H1 (cell line): Measurements from ENCODE around the gene CYREN. TPM values are rescaled to one million over a fixed set of nuclear protein-coding genes. Genes with fewer than 3 reads are reported as not detected.

Experiments
- CTCF ChIA-PET: fragments of 300-600 bp; sonication (Branson Sonifier 250); formaldehyde crosslinking; loops from one replicate; lab custom pipeline; 2021; ENCODE audit not compliant: partially characterized antibody; lab: Charles Lee
- POLR2A ChIA-PET: fragments of 300-600 bp; sonication (Branson Sonifier 250); formaldehyde crosslinking; loops from one replicate; lab custom pipeline; 2021; ENCODE audit warnings: inconsistent platforms; ENCODE audit not compliant: partially characterized antibody; lab: Charles Lee
- DNase-seq, 2 experiments: peaks; one replicate each; pipeline versions ENCODE4 v3.0.0 to v3.0.0-alpha.2; 2010 to 2022; ENCODE audit warnings: low spot score in 2 of 2, low read depth in 1 of 2, mixed read lengths in 1 of 2
- FAIRE-seq: peaks from 2 replicates; lab custom pipeline; 2011; peaks lifted over from hg19 to GRCh38; lab: Jason Lieb, UNC
- H2AFZ ChIP-seq: 2 replicates; pipeline ENCODE4 v1.8.1; 2012; ENCODE audit warnings: low read length, inconsistent platforms
- H2AK5ac ChIP-seq: 2 replicates; pipeline ENCODE4 v1.6.1; 2013; ENCODE audit warnings: low read depth, low read length
- H2BK120ac ChIP-seq: replicated peaks from 2 replicates; pipeline ENCODE3; 2013; ENCODE audit warnings: low read depth, low read length, inconsistent platforms
- H2BK12ac ChIP-seq: 2 replicates; pipeline ENCODE4 v1.6.1; 2013; ENCODE audit warnings: low read depth, low read length
- H2BK15ac ChIP-seq: 2 replicates; pipeline ENCODE4 v1.6.1; 2013; ENCODE audit warnings: low read length
- H2BK20ac ChIP-seq: 2 replicates; pipeline ENCODE4 v1.6.1; 2013; ENCODE audit warnings: low read length
- H2BK5ac ChIP-seq: 2 replicates; pipeline ENCODE4 v1.6.1; 2013; ENCODE audit warnings: low read depth, low read length
- H3K14ac ChIP-seq: 2 replicates; pipeline ENCODE4 v1.6.1; 2013; ENCODE audit warnings: inconsistent platforms; ENCODE audit not compliant: insufficient read length
- H3K18ac ChIP-seq: 2 replicates; pipeline ENCODE4 v1.6.1; 2013; ENCODE audit warnings: low read length; ENCODE audit errors: extremely low read depth
- H3K23ac ChIP-seq: 2 replicates; pipeline ENCODE4 v1.6.1; 2013; ENCODE audit warnings: inconsistent platforms; ENCODE audit not compliant: insufficient read length
- H3K23me2 ChIP-seq: 2 replicates; pipeline ENCODE4 v1.6.1; 2013; ENCODE audit warnings: low read depth, low read length
- H3K27ac ChIP-seq: 2 replicates; pipeline ENCODE4 v1.6.1; 2011; ENCODE audit warnings: low read depth, low read length, inconsistent platforms
- H3K27me3 ChIP-seq, 4 experiments: replicated peaks in 1 of 4; 1 replicate in 1 of 4; 2 replicates in 3 of 4; pipeline versions ENCODE4 v1.6.1 to v1.8.1; 2011 to 2013; ENCODE audit warnings: low read length in 3 of 4, mild to moderate bottlenecking in 3 of 4, inconsistent platforms in 2 of 4, mixed read lengths in 2 of 4, moderate library complexity in 1 of 4; ENCODE audit not compliant: control insufficient read depth in 3 of 4, insufficient read depth in 3 of 4; ENCODE audit errors: extremely low read depth in 1 of 4
- H3K36me3 ChIP-seq, 4 experiments: 2 replicates each; pipeline versions ENCODE4 v1.6.1 to v1.8.1; 2011 to 2013; ENCODE audit warnings: mild to moderate bottlenecking in 4 of 4, low read length in 3 of 4, moderate library complexity in 2 of 4, control low read depth in 1 of 4, inconsistent platforms in 1 of 4; ENCODE audit not compliant: insufficient read depth in 4 of 4, control insufficient read depth in 2 of 4
- H3K4ac ChIP-seq: replicated peaks from 2 replicates; pipeline ENCODE3; 2013; ENCODE audit warnings: low read length, low read depth, mixed read lengths, inconsistent platforms; ENCODE audit not compliant: insufficient read length
- H3K4me1 ChIP-seq, 4 experiments: replicated peaks in 1 of 4; 1 replicate in 1 of 4; 2 replicates in 3 of 4; pipeline versions ENCODE4 v1.6.1 to v1.8.1; 2011 to 2013; ENCODE audit warnings: low read length in 3 of 4, inconsistent platforms in 2 of 4, mixed read lengths in 1 of 4; ENCODE audit not compliant: insufficient read depth in 4 of 4, control insufficient read depth in 3 of 4
- H3K4me2 ChIP-seq, 2 experiments: 2 replicates each; pipeline versions ENCODE4 v1.6.1 to v1.8.1; 2011 to 2013; ENCODE audit warnings: low read depth in 2 of 2, low read length in 2 of 2, control low read depth in 1 of 2, inconsistent platforms in 1 of 2, mild to moderate bottlenecking in 1 of 2; ENCODE audit not compliant: insufficient read depth in 1 of 2
- H3K4me3 ChIP-seq, 4 experiments: fragments of 200-600, 300-600 bp in 1 of 4; sonication (generic), shearing (Covaris generic), sonication (Bioruptor Twin) in 1 of 4; 2 replicates each; pipeline versions ENCODE4 v1.5.1 to v1.8.1; 2011 to 2016; ENCODE audit warnings: low read length in 4 of 4, low read depth in 3 of 4, control low read depth in 2 of 4, inconsistent platforms in 2 of 4, mild to moderate bottlenecking in 2 of 4, mixed read lengths in 1 of 4, moderate library complexity in 1 of 4; ENCODE audit not compliant: insufficient read depth in 2 of 4; ENCODE audit errors: extremely low read depth in 1 of 4
- H3K56ac ChIP-seq: replicated peaks from 2 replicates; pipeline ENCODE3; 2013; ENCODE audit warnings: low read depth, mild to moderate bottlenecking, mixed read lengths, low read length, inconsistent platforms; ENCODE audit not compliant: insufficient read length
- H3K79me1 ChIP-seq: 2 replicates; pipeline ENCODE4 v1.6.1; 2013; ENCODE audit warnings: low read depth, low read length, control low read depth
- H3K79me2 ChIP-seq, 2 experiments: 2 replicates each; pipeline versions ENCODE4 v1.6.1 to v1.8.1; 2012 to 2013; ENCODE audit warnings: low read length in 2 of 2, mild to moderate bottlenecking in 2 of 2, inconsistent platforms in 1 of 2; ENCODE audit not compliant: insufficient read depth in 2 of 2, control insufficient read depth in 1 of 2
- H3K9ac ChIP-seq, 4 experiments: replicated peaks in 1 of 4; 1 replicate in 1 of 4; 2 replicates in 3 of 4; pipeline versions ENCODE4 v1.6.1 to v1.8.1; 2011 to 2013; ENCODE audit warnings: low read depth in 3 of 4, low read length in 3 of 4, control low read depth in 2 of 4, mild to moderate bottlenecking in 2 of 4, moderate library complexity in 2 of 4, inconsistent platforms in 1 of 4; ENCODE audit errors: extremely low read depth in 1 of 4
- H3K9me3 ChIP-seq, 2 experiments: 2 replicates each; pipeline versions ENCODE4 v1.6.1 to v1.8.1; 2012 to 2013; ENCODE audit warnings: mild to moderate bottlenecking in 2 of 2, moderate library complexity in 2 of 2, control low read depth in 1 of 2, inconsistent platforms in 1 of 2, low read depth in 1 of 2, low read length in 1 of 2, mixed read lengths in 1 of 2; ENCODE audit not compliant: insufficient read depth in 2 of 2
- H4K20me1 ChIP-seq, 2 experiments: replicated peaks in 1 of 2; 2 replicates each; pipeline versions ENCODE3 to v1.8.1; 2011 to 2013; ENCODE audit warnings: inconsistent platforms in 2 of 2, low read length in 2 of 2, mild to moderate bottlenecking in 1 of 2; ENCODE audit not compliant: insufficient read depth in 2 of 2, control insufficient read depth in 1 of 2
- H4K5ac ChIP-seq: 2 replicates; pipeline ENCODE4 v1.6.1; 2013; ENCODE audit warnings: low read length, low read depth, mixed read lengths, inconsistent platforms; ENCODE audit not compliant: insufficient read length
- H4K8ac ChIP-seq: 2 replicates; pipeline ENCODE4 v1.8.0; 2013; ENCODE audit warnings: mild to moderate bottlenecking, moderate library complexity, low read length, inconsistent platforms; ENCODE audit not compliant: insufficient read depth; ENCODE audit errors: extremely low read depth
- H4K91ac ChIP-seq: replicated peaks from 2 replicates; pipeline ENCODE3; 2013; ENCODE audit warnings: low read length, mixed read lengths, inconsistent platforms; ENCODE audit not compliant: insufficient read length
- BACH1 ChIP-seq: IDR thresholded peaks from 2 replicates; pipeline ENCODE4 v1.6.1; 2012; ENCODE audit warnings: low read length, improper control_type of control experiment
- CBX5 ChIP-seq: fragments of 300-800, 300-1000 bp; sonication (generic); IDR thresholded peaks from 2 replicates; pipeline ENCODE4 v1.7.1; 2016; ENCODE audit warnings: antibody characterized with exemption, low read length, low read depth
- CEBPB ChIP-seq: IDR thresholded peaks from 2 replicates; pipeline ENCODE4 v1.6.1; 2012; ENCODE audit warnings: low read depth, low read length
- CHD2 ChIP-seq: IDR thresholded peaks from 2 replicates; pipeline ENCODE4 v1.6.1; 2012; ENCODE audit warnings: low read length, improper control_type of control experiment
- FOSL1 ChIP-seq: IDR thresholded peaks from 2 replicates; pipeline ENCODE4 v1.6.1; 2011; ENCODE audit warnings: mild to moderate bottlenecking, low read depth, low read length, moderate library complexity; ENCODE audit not compliant: insufficient read depth
- POLR2AphosphoS5 ChIP-seq: IDR thresholded peaks from 2 replicates; pipeline ENCODE4 v1.6.1; 2011; ENCODE audit warnings: low read depth, low read length
- RXRA ChIP-seq: IDR thresholded peaks from 2 replicates; pipeline ENCODE4 v1.6.1; 2011; ENCODE audit warnings: low read depth, mild to moderate bottlenecking, low read length, moderate library complexity; ENCODE audit not compliant: insufficient read depth
- SP1 ChIP-seq: IDR thresholded peaks from 2 replicates; pipeline ENCODE4 v1.6.1; 2011; ENCODE audit warnings: low read depth, low read length
- ZNF274 ChIP-seq: IDR thresholded peaks from 2 replicates; pipeline ENCODE4 v1.7.0; 2012; ENCODE audit warnings: low read length, borderline replicate concordance; ENCODE audit errors: extremely low read depth
- whole genome bisulfite sequencing, 2 experiments: shearing (Covaris generic) in 1 of 2; methylation state at CpG; one replicate each; pipeline versions ENCODE4 v1.1.6 to v1.1.7; 2013 to 2015; ENCODE audit warnings: low lambda C conversion rate in 2 of 2, mixed read lengths in 2 of 2, inconsistent platforms in 1 of 2, low coverage in 1 of 2, missing lambda C conversion rate in 1 of 2; ENCODE audit not compliant: insufficient replicate concordance in 2 of 2, insufficient coverage in 1 of 2, insufficient read length in 1 of 2; ENCODE audit errors: extremely low coverage in 1 of 2, missing lambda C conversion rate in 1 of 2; 5-methylcytosine and 5-hydroxymethylcytosine counted together
- polyA plus RNA-seq, 7 experiments: library from polyadenylated mRNA; depleted of rRNA in 3 of 7; stranded (reverse) in 5 of 7; unstranded in 2 of 7; fragments of >200 nt in 5 of 7; fragments of 200-250 nt in 2 of 7; gene quantifications; 1 replicate in 5 of 7; 2 replicates in 1 of 7; 4 replicates in 1 of 7; pipeline versions ENCODE4 v1.2.1 to v1.2.3, GENCODE V29; 2011 to 2013; ENCODE audit warnings: missing spikeins in 2 of 7, mixed read lengths in 2 of 7
- total RNA-seq: library from RNA; stranded (reverse); fragmentation: NEBNext Ultra II Directional; extraction: Animal tissue kit (Norgen Biotek cat#: 25700); gene quantifications from 2 replicates; pipeline ENCODE4 v1.2.1, GENCODE V29; 2021

CYREN gene
- total and polyA plus RNA-seq, 2 of the 8 experiments (the other 6 are each of a cell fraction or from before 2014, with no cell fraction given), result 25.1 to 46.2 TPM

- TF ChIP-seq CHD2 (no peak), CBX5 (no peak), ZNF274 (no peak), POLR2AphosphoS5 (no peak), FOSL1 (no peak), BACH1 (no peak), RXRA (no peak), SP1 (no peak), CEBPB (no peak)
- Histone ChIP-seq H4K5ac (no peak overlapping the region), H2AFZ (no peak overlapping the region), H3K14ac (no peak overlapping the region), H3K4me3 (no peak overlapping the region), H3K56ac (no peak overlapping the region), H3K27ac (no peak overlapping the region), H3K27me3 (no peaks in the 10 kb centered on the region), H2BK120ac (no peak overlapping the region), H2BK15ac (no peak overlapping the region), H2BK12ac (no peak overlapping the region), H3K79me2 (no peaks in the 10 kb centered on the region), H3K23me2 (no peaks in the 10 kb centered on the region), H3K4ac (no peak overlapping the region), H2BK20ac (no peak overlapping the region), H3K4me2 (no peak overlapping the region), H3K36me3 (peaks cover 0 to 8% (median 2%) of the 10 kb centered on the region in 4 experiments; a peak in 5 of 8 replicates), H3K9me3 (peaks cover 4 to 11% of the 10 kb centered on the region in 2 experiments), H2AK5ac (no peak overlapping the region), H4K20me1 (no peaks in the 10 kb centered on the region), H3K9ac (no peak overlapping the region), H2BK5ac (no peak overlapping the region), H4K8ac (no peak overlapping the region), H3K79me1 (no peaks in the 10 kb centered on the region), H3K18ac (no peak overlapping the region), H3K4me1 (no peaks in the 10 kb centered on the region), H3K23ac (no peak overlapping the region), H4K91ac (no peak overlapping the region)
- ChIA-PET POLR2A (no interaction called here), CTCF (interaction anchor here (0.6 to 1.6 kb wide), 2 partner anchors 52 to 529 kb away, joined by 3 to 4 read pairs; no protein-coding TSS in a partner anchor)
- 84% methylated on average over 10 of the region's 12 CpGs; no CpG with 5 or more reads in 1 of the 2 experiments for WGBS, 2 experiments
- FAIRE-seq (no peak), DNase-seq (no peak)
These were observed 16.3 kb upstream of the CYREN start for GRCh38 chr7:135186841-135187253.
